Large intestine (tissue), 3 donors: ENCODE data around the gene TPCN1. TPM values are rescaled to one million over a fixed set of nuclear protein-coding genes. Genes with fewer than 3 reads are reported as not detected.

Source experiments
- DNase-seq, 2 donors: peaks; one replicate each; pipeline versions ENCODE4 v3.0.0 to v3.0.0-alpha.2; 2013
- H3K27ac ChIP-seq: one replicate; pipeline ENCODE4 v1.5.1; 2013; ENCODE audit warnings: low read length
- H3K27me3 ChIP-seq: 2 replicates; pipeline ENCODE4 v1.6.1; 2013; ENCODE audit warnings: low read length; ENCODE audit not compliant: control insufficient read depth, insufficient read depth
- H3K36me3 ChIP-seq: 2 replicates; pipeline ENCODE4 v1.6.1; 2013; ENCODE audit warnings: low read length; ENCODE audit not compliant: control insufficient read depth, insufficient read depth
- H3K4me1 ChIP-seq: one replicate; pipeline ENCODE4 v1.6.1; 2013; ENCODE audit warnings: low read length; ENCODE audit not compliant: control insufficient read depth, insufficient read depth
- H3K4me3 ChIP-seq: one replicate; pipeline ENCODE4 v1.5.1; 2013; ENCODE audit warnings: low read length
- H3K9me3 ChIP-seq: one replicate; pipeline ENCODE4 v1.6.1; 2013; ENCODE audit warnings: mild to moderate bottlenecking, low read depth, low read length, moderate library complexity; ENCODE audit not compliant: control insufficient read depth
- WGBS: methylation state at CpG from one replicate; pipeline ENCODE4 v1.1.5; 2013; ENCODE audit warnings: low lambda C conversion rate; ENCODE audit not compliant: insufficient coverage; 5-methylcytosine and 5-hydroxymethylcytosine counted together
- polyA plus RNA-seq: library from polyadenylated mRNA; unstranded; fragments of 120-200 nt; gene quantifications from one replicate; pipeline ENCODE4 v1.2.1, GENCODE V29; 2013

The TPCN1 gene
- polyA plus RNA-seq, 1 donor, result 65.5 TPM

DNA sequence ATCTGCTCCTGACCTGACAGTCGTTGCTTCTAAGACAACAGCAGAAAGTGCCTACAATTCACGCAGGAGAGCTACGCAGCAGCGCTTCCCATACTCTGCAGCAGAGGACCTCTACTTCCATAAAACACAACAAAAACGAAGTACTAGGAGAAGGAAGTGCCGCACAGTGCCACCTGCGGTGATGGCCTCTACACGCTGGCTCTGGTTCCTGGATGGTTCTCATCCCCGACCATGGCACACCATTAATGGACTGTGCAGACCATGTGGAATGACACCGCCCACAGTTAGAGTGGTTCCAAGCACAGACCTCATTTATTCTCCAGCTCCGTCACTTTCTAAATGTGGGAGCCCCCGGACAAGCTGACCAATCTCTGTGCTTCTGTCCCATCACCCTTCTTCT lies 28.3 kb downstream of the TPCN1 start:
- 93% methylated on average over 3 of the region's 12 CpGs for WGBS
- H3K27ac ChIP-seq, result no peak overlapping the region

DNA sequence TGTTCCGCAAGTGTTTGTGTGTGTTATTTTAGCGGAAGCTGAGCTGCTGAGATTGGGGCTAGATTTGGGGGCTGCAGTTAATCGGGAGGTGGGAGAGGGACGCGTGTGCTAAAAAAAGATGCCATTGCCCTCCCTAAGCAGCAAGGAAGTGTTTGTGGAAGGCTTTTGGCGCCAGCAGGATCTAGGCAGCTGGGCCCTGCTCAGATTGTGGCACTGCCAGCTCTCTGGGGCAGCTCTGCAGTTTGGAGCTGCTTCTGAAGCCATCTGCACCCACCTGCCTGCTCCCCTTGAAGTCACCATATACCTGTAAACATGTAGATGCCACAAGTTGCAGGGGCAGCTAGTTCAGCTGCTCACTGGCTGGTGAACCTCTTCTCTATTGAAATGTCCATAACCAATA lies 28.8 kb downstream of the TPCN1 start:
- no peak overlapping the region for H3K4me3 ChIP-seq
- no peak overlapping the region for H3K27ac ChIP-seq
- no peaks in the 10 kb centered on the region for H3K27me3 ChIP-seq
- peaks cover 12% of the 10 kb centered on the region for H3K9me3 ChIP-seq
- H3K36me3 ChIP-seq, result peaks cover 51% of the 10 kb centered on the region
- DNase-seq, result no peak
- H3K4me1 ChIP-seq, result peaks cover 31% of the 10 kb centered on the region
- WGBS, result 97% methylated on average over 4 of the region's 6 CpGs

More for the DNA sequence above, 28.3 kb downstream of the TPCN1 start:
- H3K4me3 ChIP-seq, result no peak overlapping the region
- H3K27me3 ChIP-seq, result no peaks in the 10 kb centered on the region
- no peak for DNase-seq
- peaks cover 36% of the 10 kb centered on the region for H3K4me1 ChIP-seq
- H3K9me3 ChIP-seq, result peaks cover 12% of the 10 kb centered on the region
- peaks cover 52% of the 10 kb centered on the region for H3K36me3 ChIP-seq

DNA sequence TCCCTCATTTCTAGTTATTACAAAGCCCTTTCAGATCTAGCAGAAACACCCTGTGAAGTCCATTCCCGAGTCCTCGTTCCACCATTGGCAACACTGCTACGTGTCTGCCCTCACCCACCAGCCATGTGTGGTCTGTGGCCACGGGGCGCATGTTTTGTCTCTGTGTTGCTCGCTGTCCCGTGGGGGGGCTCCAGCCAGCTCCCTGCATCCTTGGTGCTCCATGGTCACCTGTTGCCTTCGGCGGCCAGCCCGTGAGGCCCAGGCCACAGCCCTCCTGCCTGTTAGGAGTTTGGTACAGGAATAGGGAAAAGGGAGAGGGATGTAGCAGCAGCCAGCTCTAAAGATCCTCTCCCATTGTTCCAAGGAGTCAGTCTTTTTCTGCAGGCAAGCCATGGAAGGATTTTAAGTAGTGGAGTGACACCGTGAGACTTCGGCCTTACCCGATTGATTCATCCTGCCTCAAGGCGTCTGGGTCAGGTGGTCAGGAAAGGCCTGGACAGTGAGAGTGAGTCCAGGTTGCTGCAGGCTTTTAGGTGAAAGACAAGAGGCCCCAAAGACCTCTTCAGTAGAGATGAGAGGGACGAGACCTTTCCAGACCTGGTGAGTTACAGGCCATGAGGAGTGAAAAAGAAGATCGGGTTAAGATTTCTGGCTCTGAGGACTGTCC lies 30.3 kb downstream of the TPCN1 start:
- DNase-seq, result no peak
- H3K4me1 ChIP-seq, result peaks cover 19% of the 10 kb centered on the region
- H3K27ac ChIP-seq, result no peak overlapping the region
- H3K4me3 ChIP-seq, result no peak overlapping the region
- peaks cover 12% of the 10 kb centered on the region for H3K9me3 ChIP-seq
- no CpG with 5 or more reads among the region's 16 CpGs for WGBS
- H3K27me3 ChIP-seq, result no peaks in the 10 kb centered on the region
- H3K36me3 ChIP-seq, result peaks cover 50% of the 10 kb centered on the region

DNA sequence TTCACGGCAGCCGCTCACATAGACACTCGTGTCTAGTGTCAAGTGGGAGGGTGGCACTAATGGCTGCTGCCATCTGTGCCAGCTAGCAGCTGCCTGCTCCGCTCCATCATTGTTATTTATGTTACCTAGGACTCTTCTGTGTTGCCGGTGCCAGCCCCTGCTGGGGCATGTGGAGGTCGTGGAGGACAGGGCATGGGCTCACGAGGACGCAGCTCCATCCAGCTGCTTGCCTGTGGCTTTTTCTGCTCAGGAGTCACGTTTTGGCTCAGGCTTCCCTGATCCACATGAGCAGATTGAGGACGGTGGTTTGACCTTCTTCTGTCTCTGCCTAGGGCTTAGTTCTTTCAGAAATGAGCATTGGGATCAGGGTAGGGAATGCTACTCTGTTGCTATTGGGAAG lies 31.2 kb downstream of the TPCN1 start:
- Histone ChIP-seq H3K4me3 (no peak overlapping the region), H3K27me3 (no peaks in the 10 kb centered on the region), H3K9me3 (peaks cover 12% of the 10 kb centered on the region), H3K4me1 (peaks cover 9% of the 10 kb centered on the region), H3K36me3 (peaks cover 43% of the 10 kb centered on the region), H3K27ac (no peak overlapping the region)
- no CpG with 5 or more reads among the region's 10 CpGs for WGBS
- DNase-seq, result no peak

DNA sequence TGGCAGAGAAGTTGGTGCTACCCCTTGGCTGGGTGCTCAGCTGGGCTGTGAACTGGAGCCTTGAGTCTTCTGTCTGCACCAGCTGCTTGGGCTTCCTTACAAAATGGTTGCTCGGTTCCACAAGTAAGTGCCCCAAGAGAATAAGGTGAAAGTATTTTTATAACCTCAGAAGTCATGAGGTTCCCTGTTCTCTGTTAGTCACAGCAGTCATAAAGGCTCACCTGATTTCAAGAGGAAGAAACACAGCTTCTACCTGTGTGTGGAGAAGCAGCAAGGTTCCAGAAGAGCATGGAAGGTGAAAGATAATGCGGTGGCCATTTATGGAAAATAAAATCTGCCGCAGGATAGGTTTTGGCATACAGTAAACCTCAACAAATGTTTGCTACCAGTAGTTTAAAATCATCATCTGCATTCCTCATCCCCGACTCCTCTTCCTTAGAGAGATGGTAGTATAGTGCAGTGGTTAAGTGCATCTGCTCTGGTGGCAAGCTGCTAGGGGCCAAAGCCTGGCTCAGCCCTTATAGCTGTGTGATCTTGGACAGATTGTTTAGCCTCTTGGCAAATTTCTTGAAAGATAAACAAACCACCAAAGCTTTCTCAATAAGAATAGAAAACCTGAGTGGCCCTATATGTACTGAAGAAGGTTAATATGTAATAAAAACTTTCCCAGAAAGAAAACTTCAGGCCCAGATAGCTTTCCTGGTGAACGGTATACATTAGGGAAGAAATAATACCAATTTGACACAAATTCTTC lies 32.4 kb downstream of the TPCN1 start:
- H3K9me3 ChIP-seq, result peaks cover 12% of the 10 kb centered on the region
- no peaks in the 10 kb centered on the region for H3K4me1 ChIP-seq
- peaks cover 40% of the 10 kb centered on the region for H3K36me3 ChIP-seq
- H3K27me3 ChIP-seq, result no peaks in the 10 kb centered on the region
- no CpG with 5 or more reads among the region's 5 CpGs for WGBS
- no peak overlapping the region for H3K4me3 ChIP-seq
- H3K27ac ChIP-seq, result no peak overlapping the region
- peak in 1 of 2 donors; percentile 41 for DNase-seq

DNA sequence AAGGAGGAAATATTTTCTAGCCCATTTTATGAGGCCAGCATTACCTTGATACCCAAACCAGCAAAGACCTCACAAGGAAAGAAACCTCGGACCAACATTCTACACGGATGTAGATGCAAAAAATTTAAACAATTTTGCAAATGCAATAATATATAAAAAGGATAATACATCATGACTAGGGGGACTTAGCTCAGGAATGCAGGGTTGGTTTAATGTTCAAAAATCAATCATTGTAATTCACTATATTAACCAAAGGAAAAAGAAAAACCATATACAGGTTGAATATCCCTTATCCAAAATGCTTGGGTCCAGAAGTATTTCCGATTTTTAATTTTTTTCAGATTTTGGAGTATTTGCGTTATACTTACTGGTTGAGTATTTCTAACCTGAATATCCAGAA lies 33.0 kb downstream of the TPCN1 start:
- WGBS, result 100% methylated on average over 2 of the region's 4 CpGs
- H3K27me3 ChIP-seq, result no peaks in the 10 kb centered on the region
- H3K9me3 ChIP-seq, result peaks cover 12% of the 10 kb centered on the region
- H3K4me1 ChIP-seq, result peaks cover 2% of the 10 kb centered on the region
- H3K27ac ChIP-seq, result no peak overlapping the region
- DNase-seq, result no peak
- peaks cover 37% of the 10 kb centered on the region for H3K36me3 ChIP-seq
- H3K4me3 ChIP-seq, result no peak overlapping the region

DNA sequence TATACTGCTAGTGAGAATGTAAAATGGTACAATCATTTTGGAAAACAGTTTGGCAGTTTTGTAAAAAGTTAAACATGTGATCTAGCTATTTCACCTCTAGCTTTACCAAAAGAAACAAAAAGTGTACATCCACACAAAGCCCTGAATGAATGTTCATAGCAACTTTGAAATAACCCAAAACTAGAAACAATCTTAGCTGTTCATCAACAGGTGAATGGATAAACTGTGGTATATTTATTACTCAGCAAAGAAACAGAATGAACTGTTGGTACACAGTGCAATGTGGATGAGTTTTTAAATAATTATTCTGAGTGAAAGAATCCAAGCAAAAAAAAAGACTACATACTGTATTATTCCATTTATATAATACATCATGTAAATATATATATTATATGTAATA lies 36.3 kb downstream of the TPCN1 start:
- no peaks in the 10 kb centered on the region for H3K27me3 ChIP-seq
- no peak overlapping the region for H3K27ac ChIP-seq
- H3K9me3 ChIP-seq, result peaks cover under 1% of the 10 kb centered on the region
- peaks cover 20% of the 10 kb centered on the region for H3K36me3 ChIP-seq
- no peak for DNase-seq
- peaks cover 13% of the 10 kb centered on the region for H3K4me1 ChIP-seq
- H3K4me3 ChIP-seq, result no peak overlapping the region

DNA sequence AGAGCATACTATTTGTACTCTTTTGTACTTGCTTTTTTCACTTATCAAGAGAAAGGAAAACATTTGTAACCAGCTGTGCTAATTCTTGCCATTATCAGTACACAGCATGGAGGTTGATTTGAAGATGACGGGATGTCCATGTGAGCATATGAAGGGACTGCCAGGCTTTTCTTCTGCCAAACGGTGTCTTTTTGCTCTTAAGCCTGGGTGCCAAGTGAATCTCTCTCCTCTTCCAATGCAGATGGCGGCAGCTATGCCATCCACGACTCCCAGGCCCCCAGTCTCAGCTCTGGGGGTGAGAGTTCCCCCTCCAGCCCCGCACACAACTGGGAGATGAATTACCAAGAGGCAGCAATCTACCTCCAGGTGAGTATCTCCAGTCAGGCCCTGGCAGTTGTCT lies 38.9 kb downstream of the TPCN1 start:
- peak overlapping the region; percentile 68 for H3K27ac ChIP-seq
- H3K27me3 ChIP-seq, result no peaks in the 10 kb centered on the region
- no peak overlapping the region for H3K4me3 ChIP-seq
- no peak for DNase-seq
- peaks cover 13% of the 10 kb centered on the region for H3K4me1 ChIP-seq
- H3K36me3 ChIP-seq, result peaks cover 22% of the 10 kb centered on the region
- H3K9me3 ChIP-seq, result no peaks in the 10 kb centered on the region
- WGBS, result no CpG with 5 or more reads among the region's 5 CpGs

DNA sequence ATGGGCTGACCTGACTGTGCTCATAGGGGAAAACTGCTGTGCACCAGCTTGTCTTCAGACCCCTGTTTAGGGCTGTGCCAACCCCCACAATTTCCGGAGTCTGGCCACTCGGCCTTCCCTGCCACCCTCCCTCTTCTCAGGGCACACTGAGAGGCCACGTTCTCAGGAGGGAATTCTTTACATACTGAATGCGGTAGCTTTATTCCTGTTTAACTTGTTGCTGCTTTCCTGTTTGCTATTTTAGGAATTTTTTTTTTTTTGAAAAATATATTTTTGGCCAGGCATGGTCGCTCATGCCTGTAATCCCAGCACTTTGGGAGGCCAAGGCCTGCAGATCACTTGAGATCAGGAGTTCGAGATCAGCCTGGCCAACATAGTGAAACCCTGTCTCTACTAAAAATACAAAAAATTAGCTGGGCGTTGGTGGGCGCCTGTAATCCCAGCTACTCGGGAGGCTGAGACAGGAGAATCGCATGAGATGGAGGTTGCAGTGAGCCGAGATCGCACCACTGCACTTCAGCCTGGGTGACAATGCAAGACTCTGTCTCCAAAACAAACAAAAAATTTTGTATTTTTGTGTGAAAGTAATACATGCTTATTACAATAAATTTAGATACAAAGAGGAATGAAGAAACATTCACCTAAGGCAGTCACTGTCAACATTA lies 39.5 kb downstream of the TPCN1 start:
- H3K9me3 ChIP-seq, result no peaks in the 10 kb centered on the region
- H3K4me3 ChIP-seq, result no peak overlapping the region
- peaks cover 28% of the 10 kb centered on the region for H3K36me3 ChIP-seq
- peak overlapping the region; percentile 68 for H3K27ac ChIP-seq
- 100% methylated on average over 6 of the region's 12 CpGs for WGBS
- H3K4me1 ChIP-seq, result peaks cover 13% of the 10 kb centered on the region
- DNase-seq, result no peak
- H3K27me3 ChIP-seq, result no peaks in the 10 kb centered on the region

DNA sequence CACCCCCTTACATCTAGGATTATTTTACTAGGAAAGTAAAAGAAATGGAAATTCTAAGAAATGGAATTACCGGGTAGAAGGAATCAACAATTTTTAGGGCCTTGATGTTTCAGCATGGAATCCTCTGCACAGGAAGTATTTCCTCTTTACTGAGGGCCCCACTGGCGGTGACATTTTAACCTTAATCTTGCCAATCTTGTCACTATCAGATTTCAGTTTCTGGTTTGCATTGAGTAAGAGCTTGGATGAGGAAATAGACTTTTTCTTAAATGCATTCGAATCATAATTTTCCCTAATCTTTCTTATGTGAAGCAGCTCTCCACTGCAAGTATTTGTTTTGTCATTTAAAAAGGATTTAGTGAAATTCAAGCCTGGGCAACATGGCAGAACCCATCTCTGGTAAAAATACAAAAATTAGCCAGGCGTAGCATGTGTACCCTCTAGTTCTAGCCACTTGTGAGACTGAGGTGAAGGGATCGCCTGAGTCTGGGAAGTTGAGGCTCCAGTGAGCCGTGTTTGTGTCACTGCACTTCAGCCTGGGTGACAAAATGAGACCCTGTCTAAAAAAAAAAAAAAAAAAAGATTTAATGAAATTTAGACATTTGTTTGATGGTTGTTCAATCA lies 40.7 kb downstream of the TPCN1 start:
- peaks cover 13% of the 10 kb centered on the region for H3K4me1 ChIP-seq
- no peak overlapping the region for H3K27ac ChIP-seq
- DNase-seq, result no peak
- H3K36me3 ChIP-seq, result peaks cover 40% of the 10 kb centered on the region
- no peaks in the 10 kb centered on the region for H3K9me3 ChIP-seq
- H3K27me3 ChIP-seq, result no peaks in the 10 kb centered on the region
- H3K4me3 ChIP-seq, result no peak overlapping the region
- 94% methylated on average over 3 of the region's 6 CpGs for WGBS
